Gastroesophageal sphincter (tissue), 3 donors: ENCODE results near the gene ANLN.

Source experiments
- CTCF ChIP-seq, 4 experiments: fragments of 200-600 bp in 2 of 4; fragments of 450-650 bp in 2 of 4; sonication (generic) in 1 of 4; IDR thresholded peaks; one replicate each; pipeline ENCODE4 v1.5.1; 2017 to 2019; ENCODE audit warnings: antibody characterized with exemption in 4 of 4, mild to moderate bottlenecking in 2 of 4, moderate library complexity in 2 of 4
- POLR2A ChIP-seq, 2 donors: fragments of 450-650 bp; IDR thresholded peaks; one replicate each; pipeline ENCODE4 v1.6.1; 2017; ENCODE audit warnings: antibody characterized with exemption in 2 of 2, mild to moderate bottlenecking in 2 of 2, moderate library complexity in 1 of 2
- POLR2AphosphoS5 ChIP-seq: sonication (generic); formaldehyde crosslinking; IDR thresholded peaks from one replicate; pipeline ENCODE4 v1.6.1; 2017; ENCODE audit warnings: antibody characterized with exemption

- TF ChIP-seq POLR2AphosphoS5 (no peak), CTCF (IDR thresholded peaks at IDR 0.05) (no peak), POLR2A (IDR thresholded peaks at IDR 0.05) (no peak)
These were observed 82.6 kb downstream of the ANLN start for GRCh38 chr7:36472141-36472729.
